Subcutaneous abdominal adipose tissue (tissue), 5 donors: Measurements from ENCODE around the gene FYN.

ENCODE experiments used
- H3K27ac ChIP-seq: one replicate; pipeline ENCODE4 v1.7.0; 2013; ENCODE audit warnings: low read depth, mild to moderate bottlenecking, inconsistent platforms, low read length, moderate library complexity
- H3K27me3 ChIP-seq, 5 donors: one replicate each; pipeline ENCODE4 v1.7.0; 2013; ENCODE audit warnings: low read length in 5 of 5, inconsistent platforms in 1 of 5; ENCODE audit not compliant: control insufficient read depth in 5 of 5, insufficient read depth in 4 of 5
- H3K36me3 ChIP-seq, 5 donors: one replicate each; pipeline ENCODE4 v1.7.0; 2013; ENCODE audit warnings: low read length in 5 of 5; ENCODE audit not compliant: control insufficient read depth in 5 of 5, insufficient read depth in 5 of 5
- H3K4me1 ChIP-seq, 5 donors: one replicate each; pipeline ENCODE4 v1.7.0; 2013; ENCODE audit warnings: low read length in 5 of 5, mild to moderate bottlenecking in 3 of 5, moderate library complexity in 1 of 5; ENCODE audit not compliant: control insufficient read depth in 5 of 5, insufficient read depth in 5 of 5
- H3K4me3 ChIP-seq, 5 donors: one replicate each; pipeline ENCODE4 v1.7.0; 2013; ENCODE audit warnings: low read length in 5 of 5, low read depth in 1 of 5
- H3K9ac ChIP-seq, 5 donors: one replicate each; pipeline ENCODE4 v1.7.0; 2013; ENCODE audit warnings: low read length in 5 of 5, mild to moderate bottlenecking in 4 of 5, moderate library complexity in 3 of 5
- H3K9me3 ChIP-seq, 5 donors: one replicate each; pipeline ENCODE4 v1.7.0; 2013; ENCODE audit warnings: low read length in 5 of 5; ENCODE audit not compliant: control insufficient read depth in 5 of 5
- donor health status: healthy.
- donor health status: healthy.
- donor health status: healthy.
- donor health status: healthy.
- donor health status: healthy.

FYN gene

GRCh38 chr6:111845441-111845871 is 27.8 kb downstream of the FYN start:
- Histone ChIP-seq H3K36me3 (peaks cover 0 to 6% (median 0%) of the 10 kb centered on the region in 5 donors), H3K4me1 (peaks cover 10 to 64% (median 47%) of the 10 kb centered on the region in 5 donors), H3K27me3 (no peaks in the 10 kb centered on the region), H3K4me3 (no peak overlapping the region), H3K9ac (no peak overlapping the region), H3K9me3 (no peaks in the 10 kb centered on the region), H3K27ac (no peak overlapping the region)

GRCh38 chr6:111844921-111845320 is 28.3 kb downstream of the FYN start:
- Histone ChIP-seq H3K27ac (no peak overlapping the region), H3K36me3 (peaks cover 0 to 6% (median 0%) of the 10 kb centered on the region in 5 donors), H3K4me3 (no peak overlapping the region), H3K9ac (no peak overlapping the region), H3K4me1 (peaks cover 9 to 62% (median 44%) of the 10 kb centered on the region in 5 donors), H3K9me3 (no peaks in the 10 kb centered on the region), H3K27me3 (no peaks in the 10 kb centered on the region)

- H3K9ac ChIP-seq, result no peak overlapping the region
- H3K27ac ChIP-seq, result no peak overlapping the region
- H3K36me3 ChIP-seq, result peaks cover 0 to 4% (median 0%) of the 10 kb centered on the region in 5 donors
- H3K27me3 ChIP-seq, result no peaks in the 10 kb centered on the region
- H3K4me3 ChIP-seq, result no peak overlapping the region
- H3K9me3 ChIP-seq, result no peaks in the 10 kb centered on the region
- H3K4me1 ChIP-seq, result peaks cover 6 to 56% (median 44%) of the 10 kb centered on the region in 5 donors
Observed at GRCh38 chr6:111844376-111844775, 28.9 kb downstream of the FYN start.

GRCh38 chr6:111843347-111844147 is 29.7 kb downstream of the FYN start:
- Histone ChIP-seq H3K27me3 (no peaks in the 10 kb centered on the region), H3K27ac (no peak overlapping the region)

GRCh38 chr6:111842891-111843290 is 30.4 kb downstream of the FYN start:
- Histone ChIP-seq H3K36me3 (peaks cover 0 to 4% (median 0%) of the 10 kb centered on the region in 5 donors), H3K4me3 (no peak overlapping the region), H3K27ac (no peak overlapping the region), H3K9me3 (no peaks in the 10 kb centered on the region), H3K4me1 (peaks cover 6 to 63% (median 44%) of the 10 kb centered on the region in 5 donors), H3K9ac (no peak overlapping the region), H3K27me3 (no peaks in the 10 kb centered on the region)

More at GRCh38 chr6:111843347-111844147, 29.7 kb downstream of the FYN start:
- peaks cover 6 to 59% (median 44%) of the 10 kb centered on the region in 5 donors for H3K4me1 ChIP-seq
- no peak overlapping the region for H3K4me3 ChIP-seq
- H3K36me3 ChIP-seq, result peaks cover 0 to 4% (median 0%) of the 10 kb centered on the region in 5 donors
- H3K9ac ChIP-seq, result no peak overlapping the region
- H3K9me3 ChIP-seq, result no peaks in the 10 kb centered on the region

- Histone ChIP-seq H3K27me3 (no peaks in the 10 kb centered on the region), H3K4me1 (peaks cover 4 to 58% (median 43%) of the 10 kb centered on the region in 5 donors), H3K27ac (peak overlapping the region; percentile 5), H3K9me3 (no peaks in the 10 kb centered on the region), H3K36me3 (peaks cover 0 to 9% (median 0%) of the 10 kb centered on the region in 5 donors), H3K9ac (no peak overlapping the region), H3K4me3 (no peak overlapping the region)
Observed at GRCh38 chr6:111842271-111842822, 30.9 kb downstream of the FYN start.

GRCh38 chr6:111841822-111842221 is 31.4 kb downstream of the FYN start:
- H3K9me3 ChIP-seq, result no peaks in the 10 kb centered on the region
- no peaks in the 10 kb centered on the region for H3K27me3 ChIP-seq
- H3K4me3 ChIP-seq, result no peak overlapping the region
- peaks cover 4 to 54% (median 38%) of the 10 kb centered on the region in 5 donors for H3K4me1 ChIP-seq
- peaks cover 0 to 10% (median 0%) of the 10 kb centered on the region in 5 donors for H3K36me3 ChIP-seq
- H3K27ac ChIP-seq, result peak overlapping the region; percentile 5
- H3K9ac ChIP-seq, result no peak overlapping the region

- H3K27ac ChIP-seq, result no peak overlapping the region
- H3K4me3 ChIP-seq, result no peak overlapping the region
- peaks cover 4 to 44% (median 33%) of the 10 kb centered on the region in 5 donors for H3K4me1 ChIP-seq
- H3K36me3 ChIP-seq, result peaks cover 0 to 9% (median 2%) of the 10 kb centered on the region in 5 donors
- H3K9me3 ChIP-seq, result no peaks in the 10 kb centered on the region
- H3K9ac ChIP-seq, result no peak overlapping the region
- no peaks in the 10 kb centered on the region for H3K27me3 ChIP-seq
Observed at GRCh38 chr6:111840803-111841202, 32.4 kb downstream of the FYN start.

GRCh38 chr6:111838749-111839484 is 34.3 kb downstream of the FYN start:
- Histone ChIP-seq H3K9ac (no peak overlapping the region), H3K9me3 (no peaks in the 10 kb centered on the region), H3K4me1 (peaks cover 0 to 33% (median 19%) of the 10 kb centered on the region in 5 donors), H3K27me3 (no peaks in the 10 kb centered on the region), H3K27ac (no peak overlapping the region), H3K36me3 (peaks cover 0 to 6% (median 2%) of the 10 kb centered on the region in 5 donors), H3K4me3 (no peak overlapping the region)
